Smooth muscle cell (in vitro differentiated cells): ENCODE results near the gene SLC39A11. TPM values are rescaled to one million over a fixed set of nuclear protein-coding genes. Genes with fewer than 3 reads are reported as not detected.
"Not testable (repeated sequence)": the region's sequence is repeated elsewhere in the genome, so short reads cannot be mapped to it uniquely, and the experiment has no call there.

Source experiments
- DNase-seq: peaks from one replicate; lab custom pipeline; 2025; ENCODE audit not compliant: unreplicated experiment; lab: John Stamatoyannopoulos, UW
- H2AFZ ChIP-seq: fragments of 200-600 bp; sonication (generic); 2 replicates; pipeline ENCODE4 v1.6.0; 2016; ENCODE audit warnings: antibody characterized with exemption, low read depth, mild to moderate bottlenecking
- H3F3A ChIP-seq: fragments of 200-600 bp; sonication (generic); 2 replicates; pipeline ENCODE4 v1.6.0; 2017; ENCODE audit warnings: antibody characterized with exemption, low read depth
- H3K27ac ChIP-seq: fragments of 200-600 bp; sonication (generic); 2 replicates; pipeline ENCODE4 v1.5.1; 2016; ENCODE audit warnings: low read depth, mild to moderate bottlenecking
- H3K27me3 ChIP-seq: fragments of 200-600 bp; sonication (generic); 2 replicates; pipeline ENCODE4 v1.6.1; 2016; ENCODE audit warnings: low read depth, mild to moderate bottlenecking
- H3K36me3 ChIP-seq: fragments of 200-600 bp; sonication (generic); 2 replicates; pipeline ENCODE4 v1.5.1; 2016; ENCODE audit warnings: low read depth
- H3K4me1 ChIP-seq: fragments of 200-600 bp; sonication (generic); 2 replicates; pipeline ENCODE4 v1.5.1; 2016; ENCODE audit warnings: low read depth
- H3K4me2 ChIP-seq: fragments of 200-600 bp; sonication (generic); 2 replicates; pipeline ENCODE4 v1.6.0; 2016; ENCODE audit warnings: mild to moderate bottlenecking
- H3K4me3 ChIP-seq: fragments of 200-600 bp; sonication (generic); 2 replicates; pipeline ENCODE4 v1.5.1; 2016; ENCODE audit warnings: mild to moderate bottlenecking
- H3K79me2 ChIP-seq: fragments of 200-600 bp; sonication (generic); 2 replicates; pipeline ENCODE4 v1.6.0; 2016; ENCODE audit warnings: low read depth, mild to moderate bottlenecking
- H3K9ac ChIP-seq: fragments of 200-600 bp; sonication (generic); 2 replicates; pipeline ENCODE4 v1.6.0; 2016; ENCODE audit warnings: low read depth
- H3K9me3 ChIP-seq: fragments of 200-600 bp; sonication (generic); replicated peaks from 2 replicates; pipeline ENCODE4 v1.5.1; 2016; ENCODE audit warnings: low read depth
- H4K20me1 ChIP-seq: fragments of 200-600 bp; sonication (generic); 2 replicates; pipeline ENCODE4 v1.6.0; 2016; ENCODE audit warnings: low read depth
- CTCF ChIP-seq: fragments of 200-600 bp; sonication (generic); IDR thresholded peaks from 2 replicates; pipeline ENCODE4 v1.5.1; 2017; ENCODE audit warnings: borderline replicate concordance, mild to moderate bottlenecking, antibody characterized with exemption; ENCODE audit not compliant: insufficient read depth, poor library complexity, severe bottlenecking
- WGBS: methylation state at CpG from one replicate; pipeline ENCODE4 v1.1.7; 2016; ENCODE audit warnings: low lambda C conversion rate; 5-methylcytosine and 5-hydroxymethylcytosine counted together
- polyA plus RNA-seq: library from polyadenylated mRNA; unstranded; fragments of >200 nt; fragmentation: Nextera tagmentation; extraction: Ambion mirVana; gene quantifications from 2 replicates; pipeline ENCODE4 v1.2.1, GENCODE V29; 2016
- total RNA-seq: library from RNA; depleted of rRNA; stranded (reverse); fragments of >200 nt; gene quantifications from 2 replicates; pipeline ENCODE4 v1.2.3, GENCODE V29; 2014

The SLC39A11 gene
- total and polyA plus RNA-seq, 2 experiments from 2014 or later = 9.2 to 36.7 TPM

GRCh38 chr17:73100363-73100762 is 7.9 kb upstream of the SLC39A11 start:
- no peak overlapping the region for H3K4me3 ChIP-seq

GRCh38 chr17:73099511-73099910 is 7.0 kb upstream of the SLC39A11 start:
- 74% methylated on average over 10 of the region's 10 CpGs for WGBS
- no peaks in the 10 kb centered on the region for H3K4me1 ChIP-seq
- no peak overlapping the region for H3K9ac ChIP-seq
- no peaks in the 10 kb centered on the region for H3F3A ChIP-seq
- H3K36me3 ChIP-seq = no peaks in the 10 kb centered on the region
- H3K4me3 ChIP-seq = no peak overlapping the region
- H3K79me2 ChIP-seq = no peaks in the 10 kb centered on the region
- peaks cover 6% of the 10 kb centered on the region for H3K27me3 ChIP-seq
- DNase-seq = no peak
- H3K9me3 ChIP-seq = no peaks in the 10 kb centered on the region
- TF ChIP-seq CTCF = no peak
- H4K20me1 ChIP-seq = no peaks in the 10 kb centered on the region
- H2AFZ ChIP-seq = no peak overlapping the region
- no peak overlapping the region for H3K27ac ChIP-seq
- no peak overlapping the region for H3K4me2 ChIP-seq

More at GRCh38 chr17:73100363-73100762, 7.9 kb upstream of the SLC39A11 start:
- Histone ChIP-seq H3K36me3 (no peaks in the 10 kb centered on the region), H2AFZ (no peak overlapping the region), H3K9me3 (no peaks in the 10 kb centered on the region), H3K9ac (no peak overlapping the region), H3K79me2 (no peaks in the 10 kb centered on the region), H3K4me2 (no peak overlapping the region), H3K27ac (no peak overlapping the region), H3K4me1 (no peaks in the 10 kb centered on the region), H3K27me3 (peaks cover 6% of the 10 kb centered on the region), H4K20me1 (no peaks in the 10 kb centered on the region), H3F3A (no peaks in the 10 kb centered on the region)
- no peak for DNase-seq
- TF ChIP-seq CTCF = no peak
- WGBS = 91% methylated on average over 2 of the region's 2 CpGs

- Histone ChIP-seq H3K9ac (no peak overlapping the region), H3F3A (no peaks in the 10 kb centered on the region), H3K36me3 (no peaks in the 10 kb centered on the region), H3K4me1 (no peaks in the 10 kb centered on the region), H3K9me3 (no peaks in the 10 kb centered on the region), H3K27me3 (peaks cover 6% of the 10 kb centered on the region), H3K4me2 (no peak overlapping the region), H4K20me1 (no peaks in the 10 kb centered on the region), H2AFZ (no peak overlapping the region), H3K27ac (no peak overlapping the region), H3K79me2 (no peaks in the 10 kb centered on the region), H3K4me3 (no peak overlapping the region)
- no peak for DNase-seq
- TF ChIP-seq CTCF = no peak
- 80% methylated on average over 5 of the region's 5 CpGs for WGBS
Measured at GRCh38 chr17:73098919-73099318, 6.4 kb upstream of the SLC39A11 start.

GRCh38 chr17:73097973-73098765 is 5.7 kb upstream of the SLC39A11 start:
- WGBS = 85% methylated on average over 8 of the region's 8 CpGs
- H3K9me3 ChIP-seq, H3K36me3 ChIP-seq, H3K79me2 ChIP-seq, DNase-seq, H3K9ac ChIP-seq, H3F3A ChIP-seq, H3K27me3 ChIP-seq, H4K20me1 ChIP-seq, H3K4me1 ChIP-seq, H3K27ac ChIP-seq, H3K4me2 ChIP-seq, H2AFZ ChIP-seq, H3K4me3 ChIP-seq: not testable (repeated sequence)
